Stimulated activated CD8-positive, alpha-beta memory T cell treated with anti-CD3 and anti-CD28 coated beads, Interleukin-15, amount 100 ng/mL, for 1 hour (primary cell): ENCODE data around the gene SLC46A1.

ENCODE experiments used
- DNase-seq: peaks from one replicate; pipeline ENCODE4 v3.0.0-alpha.2; 2020; ENCODE audit warnings: low read depth

Gene SLC46A1

GRCh38 chr17:28379814-28380801, 25.9 kb downstream of the SLC46A1 start:
- no peak for DNase-seq

DNA sequence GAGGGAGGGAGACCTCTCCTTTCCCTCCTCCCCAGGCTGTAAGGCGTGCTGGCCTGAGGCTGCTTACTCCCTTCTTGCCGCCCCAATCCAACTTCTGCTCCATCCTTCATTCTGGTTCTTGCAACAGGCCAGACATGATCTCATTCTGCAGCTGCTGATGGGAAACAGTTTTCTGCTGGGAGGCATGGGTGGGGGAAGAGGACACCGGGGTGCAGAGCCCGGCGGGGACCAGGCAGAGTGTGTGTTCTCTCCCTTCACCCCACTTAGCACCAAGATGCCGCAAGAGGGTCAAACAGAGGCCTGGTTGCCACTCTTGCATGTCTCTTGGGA, 33.1 kb downstream of the SLC46A1 start:
- no peak for DNase-seq

GRCh38 chr17:28372203-28372944, 33.6 kb downstream of the SLC46A1 start:
- no peak for DNase-seq

- DNase-seq: peak; percentile 60
Measured at GRCh38 chr17:28371245-28372202, 34.5 kb downstream of the SLC46A1 start, which contains the start of gene SARM1. Gene SARM1, plus strand, starts transcription at chr17:28371694. Its CDS starts 339 bp downstream, at chr17:28372033.

- DNase-seq: no peak
Measured at GRCh38 chr17:28370744-28371103, 35.3 kb downstream of the SLC46A1 start.

DNA sequence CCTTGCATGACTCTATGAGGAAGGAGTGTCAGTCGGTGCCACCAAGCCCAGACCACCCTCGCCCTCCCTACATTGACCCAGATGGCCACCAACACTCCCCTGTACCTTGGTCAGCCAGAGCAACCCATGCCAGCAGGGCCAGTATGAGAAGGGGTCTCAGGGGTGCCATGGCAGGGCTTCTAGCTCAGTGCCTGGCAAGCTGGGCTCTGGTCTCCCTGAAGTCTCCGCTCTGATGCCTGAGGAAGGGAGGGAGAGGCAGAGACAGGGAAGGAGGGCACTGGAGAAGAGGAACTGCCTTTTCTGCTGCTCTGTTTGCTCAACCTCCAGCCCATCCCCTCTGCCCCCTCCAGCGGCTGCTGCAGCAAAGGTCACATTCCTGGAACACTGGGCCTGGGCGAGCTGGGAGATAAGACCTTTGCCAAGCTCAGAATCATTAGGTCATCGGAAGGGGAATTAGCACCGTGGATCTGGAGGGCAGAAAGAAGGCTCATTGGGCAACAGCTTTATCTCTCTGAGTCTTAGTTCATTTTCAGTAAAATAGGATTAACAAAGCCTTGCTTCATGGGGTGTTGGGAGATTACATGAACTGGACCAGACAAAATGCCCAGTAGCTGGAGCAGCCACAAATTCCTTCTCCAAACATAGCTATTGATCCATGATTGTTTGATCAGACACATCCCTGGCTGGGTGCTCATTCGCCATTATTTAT, 35.8 kb downstream of the SLC46A1 start, which contains the start of gene VTN:
TSS of gene VTN (minus strand) at position 273 of the 709 bp plus-strand sequence. CDS start at position 169, 104 bp downstream.
- no peak for DNase-seq

DNA sequence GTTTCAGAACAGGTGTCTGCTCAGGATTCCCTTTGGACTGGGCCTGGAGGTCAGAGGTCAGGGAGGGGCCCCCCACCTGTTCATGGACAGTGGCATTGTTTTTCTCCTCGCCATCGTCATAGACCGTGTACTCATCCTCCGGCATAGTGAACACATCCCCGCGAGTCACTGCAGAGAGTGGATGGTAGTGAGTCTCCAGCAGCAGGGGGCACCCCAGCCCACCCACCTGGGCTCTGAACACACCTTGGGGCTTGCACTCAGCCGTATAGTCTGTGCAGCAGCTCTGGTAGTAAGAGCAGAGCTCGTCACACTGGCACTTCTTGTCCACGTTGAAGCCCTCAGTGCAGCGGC, 36.4 kb downstream of the SLC46A1 start:
- no peak for DNase-seq

GRCh38 chr17:28368915-28369683, 36.9 kb downstream of the SLC46A1 start:
- no peak for DNase-seq

GRCh38 chr17:28368306-28368831, 37.6 kb downstream of the SLC46A1 start:
- DNase-seq: no peak

DNA sequence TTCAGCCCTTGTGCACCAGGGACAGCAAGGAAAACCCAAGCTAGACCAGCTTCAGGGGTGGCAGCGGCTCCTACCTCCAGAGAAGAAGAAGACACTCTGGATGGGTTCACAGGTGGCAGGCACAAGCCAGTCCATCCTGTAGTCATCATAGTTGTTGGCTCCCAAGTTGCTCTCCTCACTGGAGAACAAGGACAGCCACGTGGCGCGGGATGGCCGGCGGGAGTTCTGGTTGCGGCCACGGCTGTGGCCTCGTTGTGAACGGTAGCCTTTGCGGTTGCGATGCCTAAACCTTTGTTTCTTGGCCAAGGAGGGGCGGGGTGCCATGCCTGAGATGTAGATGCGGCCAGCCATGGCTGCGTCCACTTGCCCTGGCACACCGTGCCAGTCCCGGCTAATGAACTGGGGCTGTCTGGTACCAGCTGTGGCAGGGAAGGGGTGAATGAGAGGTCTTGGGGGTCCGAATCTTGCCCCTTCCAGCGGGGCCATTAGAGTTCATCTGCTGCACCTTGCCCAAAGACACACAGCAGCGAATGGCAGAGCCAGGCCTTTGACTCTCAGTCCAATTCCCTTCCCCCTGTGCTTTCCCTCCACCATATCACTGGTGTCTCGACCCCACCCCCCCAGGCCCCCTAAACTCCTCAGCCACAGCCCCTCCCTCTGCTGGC, 38.2 kb downstream of the SLC46A1 start:
- DNase-seq: no peak

GRCh38 chr17:28366605-28367004, 39.4 kb downstream of the SLC46A1 start:
- DNase-seq: no peak

DNA sequence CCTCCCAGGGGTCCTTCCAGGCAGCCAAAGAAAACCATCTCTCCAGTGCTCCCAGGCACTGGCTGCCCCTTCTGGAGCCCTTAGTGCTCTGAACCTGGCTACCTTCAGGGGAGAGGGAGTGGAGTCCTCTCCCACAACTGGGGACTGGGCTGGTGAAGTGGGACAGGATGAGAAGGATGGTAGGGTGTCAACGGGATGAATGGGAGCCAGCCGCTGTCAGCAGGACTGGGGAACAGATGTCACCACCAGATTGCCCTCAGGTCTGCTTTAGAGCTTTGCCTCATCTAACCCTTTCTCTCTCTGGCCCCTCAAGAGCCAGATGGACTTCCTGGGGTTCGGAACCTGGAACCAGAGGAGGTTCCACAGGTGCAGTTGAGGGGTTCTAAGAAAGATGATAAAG, 40.5 kb downstream of the SLC46A1 start:
- no peak for DNase-seq

- DNase-seq: no peak
Measured at GRCh38 chr17:28364665-28365363, 41.2 kb downstream of the SLC46A1 start, which contains the start of gene SEBOX. Gene SEBOX, minus strand, starts transcription at chr17:28365199. Its CDS starts 48 bp downstream, at chr17:28365151.

DNA sequence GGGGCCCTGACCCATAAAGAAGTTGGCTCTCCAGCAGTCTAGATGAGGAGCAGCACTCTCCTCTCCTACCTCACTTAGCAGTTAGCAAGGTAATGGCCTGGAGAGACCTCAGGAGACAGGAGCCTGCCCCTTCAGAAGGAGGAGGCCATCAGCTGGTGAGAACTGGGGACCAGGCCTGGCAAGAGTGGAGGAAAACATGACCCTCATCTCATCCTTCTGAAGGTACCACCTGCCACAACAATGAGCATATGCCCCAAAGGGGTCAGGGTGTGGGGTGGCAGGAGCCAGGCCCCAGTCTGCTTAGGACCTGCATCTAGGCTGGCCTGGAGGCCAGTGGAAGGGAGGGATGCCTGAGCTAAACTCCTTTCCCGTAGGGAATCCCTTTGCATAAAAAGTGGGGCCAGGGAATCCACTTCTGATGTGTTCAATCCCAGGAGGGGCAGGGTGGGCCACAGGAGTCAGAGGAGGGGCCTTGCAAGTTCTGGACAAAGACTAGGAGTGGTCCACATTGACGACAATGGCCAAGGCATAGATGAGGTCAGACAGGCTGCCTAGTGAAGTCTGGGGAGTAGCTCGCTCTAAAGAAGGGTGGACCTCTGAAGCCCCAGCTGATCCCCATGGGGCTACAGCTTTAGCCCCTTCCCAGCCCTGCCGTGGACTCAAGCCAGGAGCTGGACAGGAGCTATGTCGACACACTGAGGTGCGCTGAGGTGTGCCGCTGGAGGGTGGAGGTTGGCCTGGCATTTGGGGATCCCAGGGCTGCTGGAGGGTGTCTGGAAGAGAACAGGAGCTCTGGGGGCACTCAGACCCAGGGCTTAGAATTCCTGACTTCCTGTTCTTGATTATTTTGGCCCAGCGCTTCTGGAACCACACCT, 42.0 kb downstream of the SLC46A1 start:
- DNase-seq: no peak

- DNase-seq: no peak
Measured at GRCh38 chr17:28363186-28363585, 42.8 kb downstream of the SLC46A1 start.

DNA sequence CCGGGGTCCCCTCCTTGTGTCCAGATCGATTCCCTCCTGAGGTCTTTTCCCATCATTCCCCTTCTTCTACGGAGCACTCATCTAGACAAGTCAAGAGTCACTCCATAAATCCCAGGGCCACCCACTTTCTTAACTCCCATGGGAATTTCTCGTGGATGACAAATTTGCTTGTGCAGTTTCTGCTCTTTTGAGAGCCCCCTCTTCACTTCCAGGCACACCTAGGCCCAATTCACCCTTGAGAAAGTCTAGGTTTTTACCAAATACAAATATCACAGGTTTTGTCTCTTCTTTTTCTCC, 48.2 kb downstream of the SLC46A1 start:
- no peak for DNase-seq

DNA sequence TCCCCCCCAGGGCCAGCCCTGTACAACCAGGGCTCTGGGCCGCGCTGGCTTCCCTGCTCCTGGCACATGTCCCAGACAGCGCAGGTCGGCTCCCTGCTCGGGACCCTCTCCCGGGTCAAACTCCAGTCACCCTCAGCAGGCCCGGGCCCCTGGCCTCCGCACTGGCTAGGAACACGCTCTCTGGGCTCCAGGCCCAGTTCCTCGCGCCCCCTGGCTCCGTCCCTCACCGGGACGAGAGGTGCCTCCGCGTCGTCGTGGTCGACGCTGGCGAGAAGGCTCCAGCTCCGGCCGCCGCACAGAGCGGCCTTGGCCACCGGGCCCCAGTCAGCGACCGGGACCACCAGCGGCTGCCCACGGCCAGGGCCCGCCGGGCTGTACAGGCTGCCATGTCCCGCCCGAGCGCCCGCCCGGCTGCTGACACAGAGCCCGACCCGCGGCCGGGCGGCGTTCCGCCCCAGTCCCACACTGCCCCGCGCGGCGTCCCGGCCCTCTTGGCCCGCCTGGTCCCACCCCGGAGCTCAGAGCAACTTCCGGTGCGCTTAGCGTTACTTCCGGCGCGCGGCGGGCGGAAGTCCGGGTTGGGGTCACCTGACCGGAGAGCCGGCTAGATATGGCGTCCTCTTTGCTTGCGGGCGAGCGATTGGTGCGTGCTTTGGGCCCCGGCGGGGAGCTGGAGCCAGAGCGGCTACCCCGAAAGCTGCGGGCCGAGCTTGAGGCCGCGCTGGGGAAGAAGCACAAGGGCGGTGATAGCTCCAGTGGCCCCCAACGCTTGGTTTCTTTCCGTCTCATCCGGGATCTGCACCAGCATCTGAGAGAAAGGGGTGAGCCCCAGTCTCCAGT, 48.7 kb downstream of the SLC46A1 start, which contains the start of gene POLDIP2:
TSS of gene POLDIP2 (minus strand) at position 467 of the 840 bp plus-strand sequence. CDS start at position 388, 79 bp downstream.
- DNase-seq: peak; percentile 89
